Measurements from ENCODE around the gene CLPX.
A peak's percentile ranks its signal among the peaks of the same experiment; 100 is the strongest.
"Not testable (repeated sequence)": the region's sequence is repeated elsewhere in the genome, so short reads cannot be mapped to it uniquely, and the experiment has no call there.

Gene CLPX

GRCh38 chr15:65194826-65195547 is 9.8 kb upstream of the CLPX start:
- Histone ChIP-seq H3K4me3 (ENCODE audit: low read length, poor library complexity, severe bottlenecking) (no peak overlapping the region), H2AFZ (ENCODE audit: low read length) (no peak overlapping the region), H3F3A (ENCODE audit: low read depth) (no peaks in the 10 kb centered on the region), H3K4me2 (ENCODE audit: low read depth, low read length, poor library complexity, severe bottlenecking) (no peak overlapping the region), H3K79me2 (ENCODE audit: insufficient read depth, low read length) (no peaks in the 10 kb centered on the region), H3K9me3 (ENCODE audit: insufficient read depth, low read depth, low read length) (no peaks in the 10 kb centered on the region), H3K36me3 (ENCODE audit: insufficient read depth, low read length) (no peaks in the 10 kb centered on the region), H3K4me1 (ENCODE audit: insufficient read depth, low read length, poor library complexity, severe bottlenecking) (no peaks in the 10 kb centered on the region), H3K27me3 (ENCODE audit: insufficient read depth, low read length, poor library complexity, severe bottlenecking) (no peaks in the 10 kb centered on the region), H3K9ac (ENCODE audit: low read depth, low read length, poor library complexity, severe bottlenecking) (no peak overlapping the region), H3K9me2 (replicated peaks; ENCODE audit: low read depth, low read length) (no peaks in the 10 kb centered on the region), H4K20me1 (ENCODE audit: insufficient read depth, low read length, poor library complexity, severe bottlenecking) (no peaks in the 10 kb centered on the region)
- TF ChIP-seq, protein P1, sequence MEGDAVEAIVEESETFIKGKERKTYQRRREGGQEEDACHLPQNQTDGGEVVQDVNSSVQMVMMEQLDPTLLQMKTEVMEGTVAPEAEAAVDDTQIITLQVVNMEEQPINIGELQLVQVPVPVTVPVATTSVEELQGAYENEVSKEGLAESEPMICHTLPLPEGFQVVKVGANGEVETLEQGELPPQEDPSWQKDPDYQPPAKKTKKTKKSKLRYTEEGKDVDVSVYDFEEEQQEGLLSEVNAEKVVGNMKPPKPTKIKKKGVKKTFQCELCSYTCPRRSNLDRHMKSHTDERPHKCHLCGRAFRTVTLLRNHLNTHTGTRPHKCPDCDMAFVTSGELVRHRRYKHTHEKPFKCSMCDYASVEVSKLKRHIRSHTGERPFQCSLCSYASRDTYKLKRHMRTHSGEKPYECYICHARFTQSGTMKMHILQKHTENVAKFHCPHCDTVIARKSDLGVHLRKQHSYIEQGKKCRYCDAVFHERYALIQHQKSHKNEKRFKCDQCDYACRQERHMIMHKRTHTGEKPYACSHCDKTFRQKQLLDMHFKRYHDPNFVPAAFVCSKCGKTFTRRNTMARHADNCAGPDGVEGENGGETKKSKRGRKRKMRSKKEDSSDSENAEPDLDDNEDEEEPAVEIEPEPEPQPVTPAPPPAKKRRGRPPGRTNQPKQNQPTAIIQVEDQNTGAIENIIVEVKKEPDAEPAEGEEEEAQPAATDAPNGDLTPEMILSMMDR (conservative IDR thresholded peaks at IDR 0.05; ENCODE audit: low read length), result peak; percentile 13; the same call in 1 of the 2 replicates
- TF ChIP-seq EZH2phosphoT487 (IDR thresholded peaks at IDR 0.05; ENCODE audit: borderline replicate concordance), result no peak

DNA sequence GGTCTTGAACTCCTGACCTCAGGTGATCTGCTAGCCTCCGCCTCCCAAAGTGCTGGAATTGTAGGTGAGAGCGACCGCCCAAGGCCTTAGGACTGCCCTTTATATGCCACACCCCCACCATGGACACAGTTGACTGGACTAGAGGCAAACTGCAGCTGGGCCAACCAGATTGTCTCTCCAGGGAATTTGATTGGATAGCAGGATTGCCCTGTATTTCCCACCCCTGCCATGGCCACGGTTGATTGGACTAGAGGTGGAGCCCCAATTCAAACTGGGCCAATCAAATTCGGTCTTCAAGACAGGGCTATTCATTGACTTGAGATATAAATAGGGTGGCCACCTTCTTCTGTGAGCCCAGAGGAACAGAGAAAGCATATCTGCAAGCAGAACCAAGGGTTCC is 6.9 kb upstream of the CLPX start:
- Histone ChIP-seq H3K9ac (ENCODE audit: low read depth, low read length, poor library complexity, severe bottlenecking) (no peak overlapping the region), H3F3A (ENCODE audit: low read depth) (no peaks in the 10 kb centered on the region), H3K4me3 (ENCODE audit: low read length, poor library complexity, severe bottlenecking) (no peak overlapping the region)

GRCh38 chr15:65189102-65189740 is 4.1 kb upstream of the CLPX start:
- H3K9ac ChIP-seq (ENCODE audit: low read depth, low read length, poor library complexity, severe bottlenecking), result no peak overlapping the region
- H3K27me3 ChIP-seq (ENCODE audit: insufficient read depth, low read length, poor library complexity, severe bottlenecking), result peaks cover 8% of the 10 kb centered on the region
- no peaks in the 10 kb centered on the region for H3K9me2 ChIP-seq (replicated peaks; ENCODE audit: low read depth, low read length)
- no peaks in the 10 kb centered on the region for H3F3A ChIP-seq (ENCODE audit: low read depth)
- H3K4me3 ChIP-seq (ENCODE audit: low read length, poor library complexity, severe bottlenecking), result no peak overlapping the region
- no peak overlapping the region for H2AFZ ChIP-seq (ENCODE audit: low read length)
- TF ChIP-seq, protein P1 (conservative IDR thresholded peaks at IDR 0.05; ENCODE audit: low read length), result peak; percentile 82
- no peak for TF ChIP-seq EZH2phosphoT487 (IDR thresholded peaks at IDR 0.05; ENCODE audit: borderline replicate concordance)
- H3K4me1 ChIP-seq (ENCODE audit: insufficient read depth, low read length, poor library complexity, severe bottlenecking), result peaks cover 4% of the 10 kb centered on the region
- no peaks in the 10 kb centered on the region for H3K9me3 ChIP-seq (ENCODE audit: insufficient read depth, low read depth, low read length)
- H3K4me2 ChIP-seq (ENCODE audit: low read depth, low read length, poor library complexity, severe bottlenecking), result no peak overlapping the region
- no peaks in the 10 kb centered on the region for H3K36me3 ChIP-seq (ENCODE audit: insufficient read depth, low read length)
- peaks cover 9% of the 10 kb centered on the region for H3K79me2 ChIP-seq (ENCODE audit: insufficient read depth, low read length)
- peaks cover 4% of the 10 kb centered on the region for H4K20me1 ChIP-seq (ENCODE audit: insufficient read depth, low read length, poor library complexity, severe bottlenecking)

More for the DNA sequence above, 6.9 kb upstream of the CLPX start:
- H2AFZ ChIP-seq (ENCODE audit: low read length), result no peak overlapping the region
- no peaks in the 10 kb centered on the region for H3K36me3 ChIP-seq (ENCODE audit: insufficient read depth, low read length)
- no peaks in the 10 kb centered on the region for H3K9me2 ChIP-seq (replicated peaks; ENCODE audit: low read depth, low read length)
- no peak overlapping the region for H3K4me2 ChIP-seq (ENCODE audit: low read depth, low read length, poor library complexity, severe bottlenecking)
- H4K20me1 ChIP-seq (ENCODE audit: insufficient read depth, low read length, poor library complexity, severe bottlenecking), result no peaks in the 10 kb centered on the region
- H3K79me2 ChIP-seq (ENCODE audit: insufficient read depth, low read length), result no peaks in the 10 kb centered on the region
- no peak for TF ChIP-seq EZH2phosphoT487 (IDR thresholded peaks at IDR 0.05; ENCODE audit: borderline replicate concordance)
- TF ChIP-seq, protein P1 (conservative IDR thresholded peaks at IDR 0.05; ENCODE audit: low read length), result no peak
- no peaks in the 10 kb centered on the region for H3K9me3 ChIP-seq (ENCODE audit: insufficient read depth, low read depth, low read length)
- H3K4me1 ChIP-seq (ENCODE audit: insufficient read depth, low read length, poor library complexity, severe bottlenecking), result no peaks in the 10 kb centered on the region
- no peaks in the 10 kb centered on the region for H3K27me3 ChIP-seq (ENCODE audit: insufficient read depth, low read length, poor library complexity, severe bottlenecking)

GRCh38 chr15:65188472-65188871 is 3.3 kb upstream of the CLPX start:
- not testable (repeated sequence) for H2AFZ ChIP-seq (ENCODE audit: low read length); H3K9me2 ChIP-seq (replicated peaks; ENCODE audit: low read depth, low read length)
- peaks cover 11% of the 10 kb centered on the region for H4K20me1 ChIP-seq (ENCODE audit: insufficient read depth, low read length, poor library complexity, severe bottlenecking)

More at GRCh38 chr15:65188472-65188871, 3.3 kb upstream of the CLPX start:
- H3K4me3 ChIP-seq (ENCODE audit: low read length, poor library complexity, severe bottlenecking); H3K36me3 ChIP-seq (ENCODE audit: insufficient read depth, low read length); H3K9ac ChIP-seq (ENCODE audit: low read depth, low read length, poor library complexity, severe bottlenecking); H3K9me3 ChIP-seq (ENCODE audit: insufficient read depth, low read depth, low read length); H3K4me2 ChIP-seq (ENCODE audit: low read depth, low read length, poor library complexity, severe bottlenecking); H3K27me3 ChIP-seq (ENCODE audit: insufficient read depth, low read length, poor library complexity, severe bottlenecking); H3K4me1 ChIP-seq (ENCODE audit: insufficient read depth, low read length, poor library complexity, severe bottlenecking); H3F3A ChIP-seq (ENCODE audit: low read depth): not testable (repeated sequence)
- peaks cover 16% of the 10 kb centered on the region for H3K79me2 ChIP-seq (ENCODE audit: insufficient read depth, low read length)
